Measurements from ENCODE around the gene COL25A1. TPM values are rescaled to one million over a fixed set of nuclear protein-coding genes. Genes with fewer than 3 reads are reported as not detected.
"Not testable (repeated sequence)": the region's sequence is repeated elsewhere in the genome, so short reads cannot be mapped to it uniquely, and the experiment has no call there.

The COL25A1 gene
- total RNA-seq, 1 experiment from 2014 or later = 8.8 TPM

DNA sequence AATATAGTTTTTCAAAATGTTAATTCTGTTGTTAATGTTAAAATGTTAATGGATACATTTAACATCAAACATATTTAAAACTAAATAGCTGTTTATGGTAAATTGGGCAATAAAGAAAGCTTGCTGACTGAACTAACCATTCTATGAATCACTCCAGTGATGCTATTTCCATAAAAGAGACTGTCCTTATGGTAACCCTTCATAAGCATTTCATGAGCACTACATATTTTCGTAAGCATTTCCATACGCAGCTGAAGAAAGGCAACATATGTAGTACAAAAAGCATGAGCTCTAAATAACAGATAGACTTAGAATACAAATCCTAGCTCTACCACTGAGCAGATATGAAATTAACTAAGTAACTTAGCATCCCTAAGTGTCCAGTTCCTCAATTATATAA, 188.9 kb downstream of the COL25A1 start:
- intact Hi-C loops (cut with micrococcal nuclease; ENCODE audit: unreplicated experiment) = no loop called here
- DNase-seq (ENCODE audit: low spot score) = no peak
- H3K4me3 ChIP-seq (ENCODE audit: low read depth, low read length, poor library complexity, severe bottlenecking) = no peak overlapping the region
- no peak for TF ChIP-seq EZH2 (IDR thresholded peaks at IDR 0.05; ENCODE audit: borderline replicate concordance, low read depth, low read length, poor library complexity, severe bottlenecking)
- TF ChIP-seq, protein P1, sequence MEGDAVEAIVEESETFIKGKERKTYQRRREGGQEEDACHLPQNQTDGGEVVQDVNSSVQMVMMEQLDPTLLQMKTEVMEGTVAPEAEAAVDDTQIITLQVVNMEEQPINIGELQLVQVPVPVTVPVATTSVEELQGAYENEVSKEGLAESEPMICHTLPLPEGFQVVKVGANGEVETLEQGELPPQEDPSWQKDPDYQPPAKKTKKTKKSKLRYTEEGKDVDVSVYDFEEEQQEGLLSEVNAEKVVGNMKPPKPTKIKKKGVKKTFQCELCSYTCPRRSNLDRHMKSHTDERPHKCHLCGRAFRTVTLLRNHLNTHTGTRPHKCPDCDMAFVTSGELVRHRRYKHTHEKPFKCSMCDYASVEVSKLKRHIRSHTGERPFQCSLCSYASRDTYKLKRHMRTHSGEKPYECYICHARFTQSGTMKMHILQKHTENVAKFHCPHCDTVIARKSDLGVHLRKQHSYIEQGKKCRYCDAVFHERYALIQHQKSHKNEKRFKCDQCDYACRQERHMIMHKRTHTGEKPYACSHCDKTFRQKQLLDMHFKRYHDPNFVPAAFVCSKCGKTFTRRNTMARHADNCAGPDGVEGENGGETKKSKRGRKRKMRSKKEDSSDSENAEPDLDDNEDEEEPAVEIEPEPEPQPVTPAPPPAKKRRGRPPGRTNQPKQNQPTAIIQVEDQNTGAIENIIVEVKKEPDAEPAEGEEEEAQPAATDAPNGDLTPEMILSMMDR (conservative IDR thresholded peaks at IDR 0.05; ENCODE audit: low read depth, low read length) = no peak
- H3K27ac ChIP-seq (ENCODE audit: low read depth, low read length, poor library complexity, severe bottlenecking) = no peak overlapping the region
- no peaks in the 10 kb centered on the region for H3K27me3 ChIP-seq (replicated peaks; ENCODE audit: insufficient read depth, low read depth, low read length, poor library complexity)
- BruUV-seq (replicated peaks) = no TSS peak
- peaks cover 4% of the 10 kb centered on the region for H3K4me1 ChIP-seq (ENCODE audit: insufficient read depth, low read length, poor library complexity, severe bottlenecking)
- no peaks in the 10 kb centered on the region for H3K36me3 ChIP-seq (ENCODE audit: insufficient read depth, low read length, poor library complexity, severe bottlenecking)
- ChIA-PET CTCF (no interaction called here), POLR2A (ENCODE audit: low non-redundant PET) (no interaction called here)
- H3K9me3 ChIP-seq (ENCODE audit: low read depth, low read length, poor library complexity, severe bottlenecking) = no peaks in the 10 kb centered on the region

DNA sequence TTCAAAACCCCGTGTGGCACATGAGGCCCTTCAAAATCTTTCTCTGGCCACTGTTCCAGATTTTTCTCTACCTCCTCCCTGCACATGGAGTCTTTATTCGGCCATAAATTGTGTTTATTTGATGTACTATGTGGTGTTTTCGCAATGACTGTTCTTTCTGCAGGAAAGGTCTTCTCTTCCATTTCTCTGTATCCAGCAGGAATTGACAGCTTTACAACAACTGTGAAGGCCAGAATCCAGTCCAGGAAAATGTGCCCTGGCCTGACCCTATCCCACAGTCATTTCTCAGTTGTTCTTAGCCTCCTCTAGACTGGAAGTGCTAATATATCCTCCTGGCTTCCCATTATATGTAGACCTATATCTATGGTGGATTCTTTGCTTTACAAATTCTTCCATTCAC, 191.4 kb downstream of the COL25A1 start:
- ChIA-PET CTCF (no interaction called here), POLR2A (ENCODE audit: low non-redundant PET) (no interaction called here)
- H3K27ac ChIP-seq (ENCODE audit: low read depth, low read length, poor library complexity, severe bottlenecking) = no peak overlapping the region

DNA sequence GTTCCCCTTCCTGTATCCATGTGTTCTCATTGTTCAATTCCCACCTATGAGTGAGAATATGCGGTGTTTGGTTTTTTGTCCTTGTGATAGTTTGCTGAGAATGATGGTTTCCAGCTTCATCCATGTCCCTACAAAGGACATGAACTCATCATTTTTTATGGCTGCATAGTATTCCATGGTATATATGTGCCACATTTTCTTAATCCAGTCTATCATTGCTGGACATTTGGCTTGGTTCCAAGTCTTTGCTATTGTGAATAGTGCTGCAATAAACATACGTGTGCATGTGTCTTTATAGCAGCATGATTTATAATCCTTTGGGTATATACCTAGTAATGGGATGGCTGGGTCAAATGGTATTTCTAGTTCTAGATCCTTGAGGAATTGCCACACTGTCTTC, 194.2 kb downstream of the COL25A1 start:
- H3K27me3 ChIP-seq (replicated peaks; ENCODE audit: insufficient read depth, low read depth, low read length, poor library complexity); DNase-seq (ENCODE audit: low spot score); H3K9me3 ChIP-seq (ENCODE audit: low read depth, low read length, poor library complexity, severe bottlenecking); H3K4me3 ChIP-seq (ENCODE audit: low read depth, low read length, poor library complexity, severe bottlenecking); POLR2A ChIA-PET (ENCODE audit: low non-redundant PET); H3K36me3 ChIP-seq (ENCODE audit: insufficient read depth, low read length, poor library complexity, severe bottlenecking); H3K4me1 ChIP-seq (ENCODE audit: insufficient read depth, low read length, poor library complexity, severe bottlenecking); BruUV-seq (replicated peaks); H3K27ac ChIP-seq (ENCODE audit: low read depth, low read length, poor library complexity, severe bottlenecking); intact Hi-C loops (cut with micrococcal nuclease; ENCODE audit: unreplicated experiment); CTCF ChIA-PET: not testable (repeated sequence)

More for the DNA sequence above, 191.4 kb downstream of the COL25A1 start:
- intact Hi-C loops (cut with micrococcal nuclease; ENCODE audit: unreplicated experiment) = no loop called here
- BruUV-seq (replicated peaks) = no TSS peak
- no peak for DNase-seq (ENCODE audit: low spot score)
- Histone ChIP-seq H3K4me1 (ENCODE audit: insufficient read depth, low read length, poor library complexity, severe bottlenecking) (peaks cover 4% of the 10 kb centered on the region), H3K36me3 (ENCODE audit: insufficient read depth, low read length, poor library complexity, severe bottlenecking) (no peaks in the 10 kb centered on the region), H3K4me3 (ENCODE audit: low read depth, low read length, poor library complexity, severe bottlenecking) (no peak overlapping the region), H3K9me3 (ENCODE audit: low read depth, low read length, poor library complexity, severe bottlenecking) (no peaks in the 10 kb centered on the region), H3K27me3 (replicated peaks; ENCODE audit: insufficient read depth, low read depth, low read length, poor library complexity) (no peaks in the 10 kb centered on the region)
- no peak for TF ChIP-seq EZH2 (IDR thresholded peaks at IDR 0.05; ENCODE audit: borderline replicate concordance, low read depth, low read length, poor library complexity, severe bottlenecking)
- TF ChIP-seq, protein P1 (conservative IDR thresholded peaks at IDR 0.05; ENCODE audit: low read depth, low read length) = no peak

DNA sequence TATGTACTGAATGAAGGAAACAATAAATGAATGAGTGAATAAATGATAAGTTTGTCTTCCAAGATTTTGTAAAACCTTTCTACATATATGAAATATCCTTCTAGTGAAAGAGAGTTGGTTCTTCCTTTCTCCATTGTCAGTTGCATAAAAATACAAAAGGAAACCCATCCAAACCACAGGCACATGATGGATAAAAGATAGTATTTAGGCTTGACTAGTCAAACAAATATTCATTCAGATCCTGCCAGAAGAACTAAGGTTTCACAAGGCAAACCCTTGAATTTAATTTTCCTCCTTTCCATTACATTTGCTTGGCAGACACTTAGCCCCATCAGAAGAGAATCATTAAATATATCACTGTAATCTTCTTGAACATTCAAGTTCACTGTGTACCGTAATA, 208.4 kb downstream of the COL25A1 start:
- H3K27me3 ChIP-seq (replicated peaks; ENCODE audit: insufficient read depth, low read depth, low read length, poor library complexity) = no peaks in the 10 kb centered on the region
- H3K27ac ChIP-seq (ENCODE audit: low read depth, low read length, poor library complexity, severe bottlenecking) = no peak overlapping the region
- no TSS peak for BruUV-seq (replicated peaks)
- no peaks in the 10 kb centered on the region for H3K4me1 ChIP-seq (ENCODE audit: insufficient read depth, low read length, poor library complexity, severe bottlenecking)
- no peaks in the 10 kb centered on the region for H3K9me3 ChIP-seq (ENCODE audit: low read depth, low read length, poor library complexity, severe bottlenecking)
- DNase-seq (ENCODE audit: low spot score) = no peak
- no peaks in the 10 kb centered on the region for H3K36me3 ChIP-seq (ENCODE audit: insufficient read depth, low read length, poor library complexity, severe bottlenecking)
- intact Hi-C loops (cut with micrococcal nuclease; ENCODE audit: unreplicated experiment) = no loop called here
- no peak for TF ChIP-seq EZH2 (IDR thresholded peaks at IDR 0.05; ENCODE audit: borderline replicate concordance, low read depth, low read length, poor library complexity, severe bottlenecking)
- TF ChIP-seq, protein P1 (conservative IDR thresholded peaks at IDR 0.05; ENCODE audit: low read depth, low read length) = no peak
- ChIA-PET POLR2A (ENCODE audit: low non-redundant PET) (no interaction called here), CTCF (no interaction called here)
- H3K4me3 ChIP-seq (ENCODE audit: low read depth, low read length, poor library complexity, severe bottlenecking) = no peak overlapping the region
